GM23338 (cell line): Measurements from ENCODE around the gene TYW1B.
"Not testable (repeated sequence)": the region's sequence is repeated elsewhere in the genome, so short reads cannot be mapped to it uniquely, and the experiment has no call there.

Source experiments
- EZH2 ChIP-seq: fragments of 200-600 bp; sonication (generic); IDR thresholded peaks from one replicate; pipeline ENCODE4 v1.8.0; 2017; ENCODE audit warnings: antibody characterized with exemption, mild to moderate bottlenecking, low read depth; ENCODE audit not compliant: unreplicated experiment
- NANOG ChIP-seq: IDR thresholded peaks from 2 replicates; pipeline ENCODE4 v1.6.1; 2016; ENCODE audit warnings: antibody characterized with exemption, borderline replicate concordance
- POLR2AphosphoS5 ChIP-seq: IDR thresholded peaks from 2 replicates; pipeline ENCODE4 v1.6.1; 2016; ENCODE audit warnings: antibody characterized with exemption, low read depth

DNA sequence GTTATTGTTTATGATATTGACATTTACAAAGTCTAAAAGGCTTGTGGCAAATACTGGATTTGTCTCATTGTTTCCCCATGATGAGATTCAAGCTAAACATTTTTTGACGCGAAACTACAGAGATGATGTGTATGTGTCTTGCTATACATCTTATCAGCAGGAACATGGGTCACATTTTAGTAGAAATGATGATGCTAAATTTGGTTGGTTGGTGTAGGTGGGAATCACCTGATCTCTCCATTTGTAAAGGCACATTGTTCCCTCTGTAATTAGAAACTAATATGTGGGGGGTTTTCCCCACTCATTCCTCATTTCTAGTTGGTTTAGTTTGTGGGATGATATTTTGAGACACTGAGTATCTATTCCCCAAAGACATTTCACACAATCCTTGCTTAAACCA, 32.6 kb downstream of the TYW1B start:
- not testable (repeated sequence) for TF ChIP-seq EZH2, NANOG, POLR2AphosphoS5
